CD4-positive, alpha-beta T cell treated with Interleukin-6 for 4 hours (primary cell): Measurements from ENCODE around the gene ACP2.

ENCODE experiments used
- DNase-seq: peaks from one replicate; pipeline ENCODE4 v3.0.0-alpha.2; 2020; ENCODE audit warnings: mixed read lengths

Gene ACP2, protein sequence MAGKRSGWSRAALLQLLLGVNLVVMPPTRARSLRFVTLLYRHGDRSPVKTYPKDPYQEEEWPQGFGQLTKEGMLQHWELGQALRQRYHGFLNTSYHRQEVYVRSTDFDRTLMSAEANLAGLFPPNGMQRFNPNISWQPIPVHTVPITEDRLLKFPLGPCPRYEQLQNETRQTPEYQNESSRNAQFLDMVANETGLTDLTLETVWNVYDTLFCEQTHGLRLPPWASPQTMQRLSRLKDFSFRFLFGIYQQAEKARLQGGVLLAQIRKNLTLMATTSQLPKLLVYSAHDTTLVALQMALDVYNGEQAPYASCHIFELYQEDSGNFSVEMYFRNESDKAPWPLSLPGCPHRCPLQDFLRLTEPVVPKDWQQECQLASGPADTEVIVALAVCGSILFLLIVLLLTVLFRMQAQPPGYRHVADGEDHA

DNA sequence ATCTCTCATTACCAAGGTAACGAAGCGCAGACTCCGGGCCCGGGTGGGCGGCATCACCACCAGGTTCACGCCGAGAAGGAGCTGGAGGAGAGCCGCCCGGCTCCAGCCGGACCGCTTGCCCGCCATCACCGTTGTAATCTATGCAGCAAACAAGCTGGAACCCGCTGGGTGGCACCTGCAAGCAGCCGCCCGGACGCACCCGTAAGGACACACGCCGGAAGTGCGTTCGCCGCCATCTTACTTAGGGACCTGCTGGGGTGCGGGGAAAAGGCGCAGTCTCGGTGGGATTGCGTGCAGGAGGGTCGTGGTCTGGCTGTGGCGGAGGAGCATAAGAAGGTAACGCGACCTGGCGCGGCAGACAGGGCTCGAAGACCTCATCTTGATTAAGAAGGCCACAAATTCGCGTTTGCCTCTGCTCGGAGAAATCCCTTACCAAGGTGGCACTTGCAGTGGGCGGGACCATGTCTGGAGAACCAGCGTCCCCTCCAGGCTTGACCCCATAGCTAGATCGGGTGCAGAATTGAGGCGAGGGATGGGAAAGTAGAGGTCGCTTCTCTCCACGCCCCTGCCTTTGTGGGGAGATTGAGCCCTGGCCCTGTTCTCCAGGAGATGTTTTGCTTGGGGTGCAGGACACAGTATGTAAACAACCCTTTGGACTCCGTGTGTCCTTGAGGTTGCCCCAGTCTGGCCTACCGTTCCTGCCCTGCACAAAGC, at the start of gene ACP2:
ACP2 (minus strand) TSS at position 151 of the 714 bp plus-strand sequence; CDS start at position 126, 25 bp downstream.
- peak; percentile 89 for DNase-seq

DNA sequence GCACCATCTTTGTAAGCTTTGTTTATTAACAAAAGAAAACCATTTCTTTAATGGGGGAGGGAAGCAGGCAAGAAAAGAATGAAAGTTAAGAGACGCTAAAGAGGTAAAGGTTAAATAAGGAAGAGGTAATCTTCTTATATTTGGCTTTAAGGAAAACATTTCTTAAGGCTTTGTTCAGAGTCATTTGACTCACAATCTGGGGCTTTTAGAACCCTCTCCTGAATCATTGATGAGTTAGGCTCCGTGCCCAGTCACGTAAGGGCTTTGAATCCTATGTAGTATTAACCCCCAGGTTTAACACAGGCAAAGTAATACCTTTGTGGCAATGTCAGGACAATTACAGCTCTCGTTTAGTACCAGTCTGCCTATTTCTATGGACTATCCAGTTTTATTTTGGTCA, 47.4 kb upstream of the ACP2 start:
- no peak for DNase-seq

DNA sequence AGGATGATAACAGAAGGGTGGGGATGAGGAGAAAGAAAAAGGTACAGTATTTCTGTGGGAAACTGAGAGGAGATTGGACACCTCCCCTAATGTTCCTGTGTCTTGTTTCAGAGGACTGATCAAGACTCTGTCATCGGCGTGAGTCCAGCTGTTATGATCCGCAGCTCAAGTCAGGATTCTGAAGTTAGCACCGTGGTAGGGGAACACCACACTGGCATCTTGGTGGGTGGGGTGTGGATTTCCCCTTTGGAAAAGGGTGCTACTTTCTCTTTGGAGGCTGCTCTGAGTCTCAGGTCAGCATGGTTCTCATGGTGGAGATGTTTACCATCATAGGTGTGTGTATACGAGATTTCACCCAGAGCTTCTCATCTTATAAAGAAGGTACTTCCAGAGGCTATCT, 46.8 kb upstream of the ACP2 start:
- no peak for DNase-seq

DNA sequence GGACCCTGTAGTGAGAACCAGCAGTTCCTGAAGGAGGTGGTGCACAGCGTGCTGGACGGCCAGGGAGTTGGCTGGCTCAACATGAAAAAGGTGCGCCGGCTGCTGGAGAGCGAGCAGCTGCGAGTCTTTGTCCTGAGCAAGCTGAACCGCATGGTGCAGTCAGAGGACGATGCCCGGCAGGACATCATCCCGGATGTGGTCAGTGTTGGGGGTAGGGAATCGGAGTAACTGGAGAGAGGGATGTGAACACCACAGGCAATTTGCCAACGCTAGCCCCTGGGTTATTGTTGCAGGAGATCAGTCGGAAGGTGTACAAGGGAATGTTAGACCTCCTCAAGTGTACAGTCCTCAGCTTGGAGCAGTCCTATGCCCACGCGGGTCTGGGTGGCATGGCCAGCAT, 41.2 kb upstream of the ACP2 start:
- DNase-seq = no peak

DNA sequence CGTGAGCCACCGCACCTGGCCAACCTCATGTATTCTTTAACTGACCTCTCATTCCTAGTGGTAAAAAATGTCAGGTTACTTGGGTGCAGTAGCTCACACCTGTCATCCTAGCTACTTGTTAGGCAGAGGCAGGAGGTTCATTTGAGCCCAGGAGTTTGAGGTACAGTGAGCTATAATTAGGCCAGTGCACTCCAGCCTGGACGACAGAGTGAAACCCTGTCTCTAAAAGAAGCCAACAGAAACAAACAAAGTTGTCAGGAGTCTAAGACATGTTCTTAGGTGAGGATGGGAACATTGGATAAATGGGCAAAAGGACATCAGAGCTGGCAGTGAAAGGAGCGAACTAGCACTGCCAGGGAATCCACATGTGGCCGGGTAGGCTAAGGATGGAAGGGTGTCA, 39.5 kb upstream of the ACP2 start:
- no peak for DNase-seq

DNA sequence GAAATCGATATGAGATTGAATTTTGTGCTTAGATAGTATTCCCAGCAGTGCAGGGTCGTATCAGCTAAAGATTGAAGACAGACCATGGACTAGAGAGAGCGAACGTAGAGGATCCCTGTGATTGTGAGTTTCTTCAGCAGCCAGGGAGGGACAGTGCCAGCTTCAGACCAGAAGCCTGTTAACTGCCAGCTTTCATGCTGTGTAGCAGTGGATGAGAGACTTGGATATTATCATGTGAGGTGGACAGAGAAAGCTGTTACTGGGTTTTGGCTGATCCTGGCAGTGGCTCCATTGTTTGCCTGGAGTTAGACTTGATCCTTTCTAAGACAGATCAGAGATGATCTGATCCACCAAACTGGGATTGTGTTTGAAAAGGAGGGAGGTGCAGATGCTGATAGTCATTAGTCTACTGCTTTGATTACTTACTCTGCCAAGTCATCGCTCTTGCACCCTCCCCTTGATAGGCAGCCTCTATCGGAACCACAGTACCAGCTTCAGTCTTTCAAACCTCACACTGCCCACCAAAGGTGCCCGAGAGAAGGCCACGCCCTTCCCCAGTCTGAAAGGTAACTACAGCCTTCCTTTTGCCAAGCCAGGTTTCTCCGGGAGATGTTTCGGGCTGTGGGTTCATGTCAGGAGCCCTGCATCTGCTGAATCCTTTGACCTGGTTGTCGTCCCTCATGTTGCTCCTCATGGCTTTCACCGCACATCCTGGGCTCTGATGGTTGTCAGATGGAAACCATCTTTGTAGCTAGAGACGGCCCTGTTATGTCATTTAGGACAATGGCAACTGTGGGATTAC, 37.6 kb upstream of the ACP2 start:
- DNase-seq = no peak

DNA sequence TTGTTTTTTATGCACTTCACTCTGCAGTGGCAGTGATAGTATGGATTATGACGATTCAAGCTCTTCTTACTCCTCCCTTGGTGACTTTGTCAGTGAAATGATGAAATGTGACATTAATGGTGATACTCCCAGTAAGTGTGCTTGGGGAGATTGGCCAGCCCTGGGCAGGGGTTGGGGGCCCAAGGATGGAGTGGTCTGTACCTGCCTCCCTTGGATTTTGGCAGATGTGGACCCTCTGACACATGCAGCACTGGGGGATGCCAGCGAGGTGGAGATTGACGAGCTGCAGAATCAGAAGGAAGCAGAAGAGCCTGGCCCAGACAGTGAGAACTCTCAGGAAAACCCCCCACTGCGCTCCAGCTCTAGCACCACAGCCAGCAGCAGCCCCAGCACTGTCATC, 35.5 kb upstream of the ACP2 start:
- DNase-seq = no peak

DNA sequence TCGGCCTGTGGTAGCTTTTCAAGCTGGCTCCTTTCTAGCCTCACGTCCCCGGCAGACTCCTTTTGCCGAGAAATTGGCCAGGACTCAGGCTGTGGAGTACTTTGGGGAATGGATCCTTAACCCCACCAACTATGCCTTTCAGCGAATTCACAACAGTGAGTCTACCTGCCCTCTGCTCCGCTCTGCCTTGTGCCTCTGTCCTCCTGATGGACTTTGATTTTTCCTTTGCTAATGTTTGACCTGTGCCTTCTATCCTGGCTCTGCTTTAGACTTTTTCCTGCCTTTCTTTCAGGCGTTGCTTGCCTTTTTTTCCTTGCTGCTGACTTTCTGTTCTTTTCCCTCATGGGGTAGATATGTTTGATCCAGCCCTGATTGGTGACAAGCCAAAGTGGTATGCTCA, 33.8 kb upstream of the ACP2 start:
- no peak for DNase-seq

DNA sequence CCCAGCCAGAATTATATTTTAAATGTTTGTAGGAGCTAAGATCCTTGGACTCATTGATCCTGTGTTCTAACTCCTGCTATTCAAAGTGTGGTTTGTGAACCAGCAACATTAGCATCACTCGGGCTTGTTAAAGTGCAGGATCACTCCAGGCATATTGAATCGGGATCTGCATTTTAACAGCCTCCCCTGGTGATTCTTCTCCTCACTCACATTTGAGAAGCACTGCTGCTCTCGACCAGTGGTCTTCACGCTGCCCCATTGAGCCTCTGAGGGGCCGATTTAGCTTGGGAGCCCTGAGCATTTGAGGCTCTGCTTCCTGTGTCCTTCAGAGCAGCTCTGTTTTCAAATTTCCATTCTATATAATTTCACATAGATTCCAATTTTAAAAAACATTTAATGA, 32.2 kb upstream of the ACP2 start:
- no peak for DNase-seq

DNA sequence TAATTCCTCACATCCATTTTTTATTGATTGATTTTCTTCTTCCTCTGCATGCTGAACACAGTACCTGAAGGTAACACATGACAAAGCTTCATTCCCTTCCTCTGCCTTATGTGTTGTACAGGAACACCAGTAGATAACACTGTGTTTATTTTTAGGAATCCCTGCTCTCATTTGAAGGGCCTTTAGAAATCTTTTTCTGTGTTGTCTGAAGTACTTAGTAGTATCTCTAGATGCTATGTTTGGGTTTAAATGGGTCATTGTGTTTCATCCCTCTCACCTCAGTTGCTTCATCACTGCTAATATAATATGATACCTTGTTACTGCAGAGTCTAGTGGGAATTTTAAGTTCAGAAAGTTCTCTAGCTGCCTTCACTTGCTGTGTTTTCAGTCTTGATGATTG, 31.5 kb upstream of the ACP2 start:
- DNase-seq = no peak

DNA sequence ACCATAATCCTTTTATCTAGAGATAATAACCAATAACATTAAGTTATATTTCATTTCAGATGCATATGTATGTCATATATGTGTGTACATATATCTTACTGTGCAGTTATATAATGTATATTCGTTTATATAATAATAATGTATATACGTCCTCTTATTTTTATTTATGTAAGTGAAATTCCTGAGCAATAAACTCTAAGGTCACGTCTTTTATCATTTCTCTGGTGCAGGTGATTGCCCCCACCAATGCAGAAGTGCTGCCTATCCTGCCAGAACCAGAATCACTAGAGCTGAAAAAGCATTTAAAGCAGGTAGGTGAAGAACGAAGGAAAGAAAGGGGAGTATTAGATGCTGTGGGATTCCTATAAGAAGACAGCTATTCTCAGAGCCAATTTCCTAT, 30.2 kb upstream of the ACP2 start:
- no peak for DNase-seq

DNA sequence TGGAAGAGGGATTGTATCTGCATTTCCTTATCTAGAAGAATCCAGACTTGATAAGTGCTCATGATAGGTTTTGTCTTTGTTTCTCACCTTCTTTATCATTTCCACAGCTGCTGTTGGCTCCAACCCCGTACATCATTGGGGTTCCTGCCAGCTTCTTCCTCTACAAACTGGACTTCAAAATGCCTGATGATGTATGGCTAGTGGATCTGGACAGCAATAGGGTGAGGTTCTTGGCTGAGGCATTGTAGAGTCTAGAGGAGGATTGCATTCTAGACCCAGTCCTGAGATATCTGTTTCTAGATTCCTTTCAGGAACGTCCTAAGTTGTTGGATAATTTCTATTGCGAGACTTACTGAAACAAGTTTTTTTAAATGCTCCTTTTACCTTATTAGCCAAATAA, 29.4 kb upstream of the ACP2 start:
- DNase-seq = no peak

DNA sequence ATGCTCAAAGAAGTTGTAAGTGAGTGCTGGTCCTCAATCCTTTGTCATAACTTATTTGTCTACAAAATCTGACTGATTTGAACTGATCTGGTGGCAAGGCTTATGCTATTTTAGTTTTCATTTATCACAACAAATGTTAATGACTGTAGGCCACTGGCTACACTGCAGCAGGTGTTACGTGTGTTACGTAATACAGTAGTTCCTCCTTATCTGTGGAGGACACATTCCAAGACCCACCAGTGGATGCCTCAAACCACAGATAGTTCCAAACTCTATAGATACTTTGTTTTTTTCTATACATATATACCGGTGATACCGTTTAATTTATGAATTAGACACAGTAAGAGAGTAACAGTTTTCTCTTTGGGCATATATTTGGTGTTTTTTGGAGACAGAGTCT, 28.3 kb upstream of the ACP2 start:
- DNase-seq = no peak

DNA sequence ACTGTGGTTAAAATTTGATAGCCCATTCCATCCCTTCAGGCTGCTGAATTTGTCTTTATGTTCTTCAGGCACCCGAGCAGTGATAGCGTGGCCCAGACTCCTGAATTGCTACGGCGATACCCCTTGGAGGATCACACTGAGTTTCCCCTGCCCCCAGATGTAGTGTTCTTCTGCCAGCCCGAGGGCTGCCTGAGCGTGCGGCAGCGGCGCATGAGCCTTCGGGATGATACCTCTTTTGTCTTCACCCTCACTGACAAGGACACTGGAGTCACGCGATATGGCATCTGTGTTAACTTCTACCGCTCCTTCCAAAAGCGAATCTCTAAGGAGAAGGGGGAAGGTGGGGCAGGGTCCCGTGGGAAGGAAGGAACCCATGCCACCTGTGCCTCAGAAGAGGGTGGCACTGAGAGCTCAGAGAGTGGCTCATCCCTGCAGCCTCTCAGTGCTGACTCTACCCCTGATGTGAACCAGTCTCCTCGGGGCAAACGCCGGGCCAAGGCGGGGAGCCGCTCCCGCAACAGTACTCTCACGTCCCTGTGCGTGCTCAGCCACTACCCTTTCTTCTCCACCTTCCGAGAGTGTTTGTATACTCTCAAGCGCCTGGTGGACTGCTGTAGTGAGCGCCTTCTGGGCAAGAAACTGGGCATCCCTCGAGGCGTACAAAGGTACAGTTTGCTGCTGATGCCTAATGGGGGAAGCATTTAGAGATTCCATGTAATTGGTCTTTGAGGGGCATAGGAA, 26.1 kb upstream of the ACP2 start:
- no peak for DNase-seq

DNA sequence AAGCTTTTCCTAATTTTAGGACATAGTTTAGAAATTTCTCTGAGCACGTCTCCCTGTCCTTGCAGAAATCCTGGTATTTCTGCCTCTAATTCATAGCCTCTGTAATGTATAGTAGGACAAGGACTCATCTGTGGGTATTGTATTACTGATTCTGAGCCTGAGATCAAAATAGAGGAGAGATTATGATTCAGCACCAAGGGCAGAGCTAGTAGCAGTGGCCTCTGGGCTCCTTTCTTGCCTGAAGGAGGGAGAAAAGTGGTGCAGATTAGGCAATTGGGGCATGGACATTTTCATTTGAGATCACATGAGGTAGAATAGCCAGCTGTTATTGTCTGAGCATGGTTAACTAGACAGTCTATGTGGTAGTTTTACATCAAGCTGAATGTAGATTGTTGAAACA, 24.1 kb upstream of the ACP2 start:
- DNase-seq = no peak

DNA sequence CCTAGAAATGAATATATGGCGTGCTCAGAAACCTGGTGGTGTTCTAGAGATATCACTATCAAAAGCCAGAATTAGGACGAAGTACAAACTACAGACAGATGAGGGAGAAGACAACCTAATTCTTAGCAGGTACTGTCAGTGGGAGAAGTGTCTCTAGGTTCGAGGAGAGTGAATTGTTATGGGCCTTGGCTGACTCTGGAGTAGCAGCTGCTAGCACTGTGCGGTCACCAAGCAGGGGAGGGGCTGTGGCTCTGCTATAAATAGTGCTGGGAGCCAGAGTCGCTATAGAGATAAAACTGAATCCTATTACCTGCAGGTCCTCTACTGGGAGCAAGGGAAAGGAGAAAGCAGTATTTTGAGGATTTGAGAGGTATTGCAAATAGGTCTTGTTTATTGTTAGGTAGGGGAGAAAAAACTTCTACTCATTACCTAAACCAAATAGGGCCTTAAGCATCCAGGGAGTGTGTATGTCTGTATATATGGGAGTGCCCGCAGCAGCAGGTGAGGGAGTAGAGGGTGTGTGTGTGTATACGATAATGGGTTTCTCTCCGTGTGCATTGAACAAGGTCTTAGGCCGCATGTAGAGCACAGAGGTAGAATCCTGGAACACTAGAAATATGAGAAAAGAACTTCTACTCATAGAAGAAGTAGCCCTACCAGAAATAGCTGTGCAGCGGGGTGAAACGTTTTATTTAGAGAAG, 23.5 kb upstream of the ACP2 start:
- no peak for DNase-seq

DNA sequence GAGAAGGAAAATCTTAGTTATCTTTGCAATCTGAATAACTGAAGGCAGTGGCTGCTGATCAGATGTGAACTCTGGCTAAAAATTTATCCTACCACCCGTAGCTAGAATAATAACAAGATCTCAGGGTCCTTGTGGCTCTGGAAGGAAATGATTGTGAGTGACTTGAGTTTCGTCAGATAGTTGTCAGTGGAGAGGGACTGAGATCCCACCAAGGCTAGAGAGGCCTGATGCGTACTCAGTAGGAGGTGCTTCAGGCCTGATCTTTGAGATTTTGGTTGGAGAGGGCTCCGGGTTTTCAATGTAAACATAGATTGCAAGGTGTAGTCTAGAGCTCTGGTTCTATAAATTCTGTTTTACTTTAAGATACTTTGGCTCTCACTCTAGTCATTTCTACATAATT, 22.7 kb upstream of the ACP2 start:
- DNase-seq = no peak

DNA sequence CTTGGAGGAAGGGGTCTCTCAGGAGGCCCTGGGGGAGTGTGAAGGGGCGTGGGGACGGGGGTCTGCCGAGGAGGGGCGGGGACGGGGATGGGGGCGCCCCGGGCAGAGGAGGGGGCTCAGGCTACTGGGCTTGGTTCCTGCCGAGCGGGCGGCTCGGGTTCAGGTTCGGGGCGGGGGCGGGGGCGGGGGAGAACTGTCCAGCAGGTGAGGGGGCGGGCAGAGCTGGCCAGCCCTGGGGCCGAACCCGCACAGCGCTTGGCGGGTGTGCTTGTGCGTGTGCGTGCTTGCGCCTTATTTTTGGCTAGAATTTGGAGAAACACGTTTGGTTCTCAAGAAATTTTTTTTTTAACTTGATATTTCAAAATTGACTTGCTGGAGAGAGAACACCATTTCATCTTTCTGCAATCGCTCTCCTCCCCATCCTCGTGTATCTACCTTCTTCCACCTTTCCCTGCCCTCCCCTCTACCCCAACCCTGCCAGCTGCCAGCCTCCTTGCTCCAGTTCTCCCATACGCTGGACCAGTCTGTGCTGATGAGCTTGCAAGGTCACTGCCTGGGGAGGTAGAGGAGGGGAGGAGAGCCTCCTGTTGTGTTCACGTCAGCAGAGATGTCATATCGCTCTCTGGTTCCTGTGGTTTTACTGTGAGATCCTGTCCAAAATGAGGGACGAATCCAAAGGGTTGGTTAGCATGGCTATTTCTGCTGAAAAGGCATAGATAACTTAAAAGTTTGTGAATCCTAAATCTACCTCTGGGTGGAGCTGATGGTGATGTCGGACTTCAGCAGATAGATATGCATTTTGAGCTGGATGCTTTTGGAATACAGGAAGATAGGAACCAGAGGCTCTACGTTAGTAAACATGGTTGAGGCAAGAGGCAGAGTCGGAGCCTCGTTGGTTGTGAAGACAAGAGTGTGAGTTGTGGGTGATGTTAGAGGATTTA, 22.0 kb upstream of the ACP2 start:
- peak; percentile 26 for DNase-seq

DNA sequence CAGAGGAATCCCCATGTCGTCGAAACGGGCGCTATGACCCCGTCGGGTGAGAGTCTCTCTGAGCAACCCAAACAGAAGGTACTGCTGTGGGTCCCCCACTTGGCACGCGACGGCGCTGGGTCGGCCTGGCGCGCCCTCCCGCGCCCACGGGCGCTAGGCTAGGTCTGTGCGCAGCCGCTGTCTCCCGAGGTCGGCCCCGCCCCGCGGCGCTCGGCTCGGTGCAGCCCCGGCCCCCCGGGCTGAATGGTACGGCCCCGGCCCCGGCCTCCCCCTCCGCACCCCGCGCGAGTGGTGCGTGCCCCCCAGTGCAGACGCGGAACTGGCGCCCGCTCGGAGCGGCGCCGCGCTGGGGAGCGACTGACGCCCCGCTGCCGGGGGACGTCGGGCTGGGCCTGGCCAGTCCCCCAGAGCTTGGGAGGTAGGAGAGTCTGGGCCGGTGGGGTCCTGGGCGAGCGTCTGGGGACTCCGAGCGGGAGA, 21.3 kb upstream of the ACP2 start, which contains the start of gene MADD:
MADD (plus strand) TSS at position 305 of the 477 bp plus-strand sequence.
- peak; percentile 94 for DNase-seq

DNA sequence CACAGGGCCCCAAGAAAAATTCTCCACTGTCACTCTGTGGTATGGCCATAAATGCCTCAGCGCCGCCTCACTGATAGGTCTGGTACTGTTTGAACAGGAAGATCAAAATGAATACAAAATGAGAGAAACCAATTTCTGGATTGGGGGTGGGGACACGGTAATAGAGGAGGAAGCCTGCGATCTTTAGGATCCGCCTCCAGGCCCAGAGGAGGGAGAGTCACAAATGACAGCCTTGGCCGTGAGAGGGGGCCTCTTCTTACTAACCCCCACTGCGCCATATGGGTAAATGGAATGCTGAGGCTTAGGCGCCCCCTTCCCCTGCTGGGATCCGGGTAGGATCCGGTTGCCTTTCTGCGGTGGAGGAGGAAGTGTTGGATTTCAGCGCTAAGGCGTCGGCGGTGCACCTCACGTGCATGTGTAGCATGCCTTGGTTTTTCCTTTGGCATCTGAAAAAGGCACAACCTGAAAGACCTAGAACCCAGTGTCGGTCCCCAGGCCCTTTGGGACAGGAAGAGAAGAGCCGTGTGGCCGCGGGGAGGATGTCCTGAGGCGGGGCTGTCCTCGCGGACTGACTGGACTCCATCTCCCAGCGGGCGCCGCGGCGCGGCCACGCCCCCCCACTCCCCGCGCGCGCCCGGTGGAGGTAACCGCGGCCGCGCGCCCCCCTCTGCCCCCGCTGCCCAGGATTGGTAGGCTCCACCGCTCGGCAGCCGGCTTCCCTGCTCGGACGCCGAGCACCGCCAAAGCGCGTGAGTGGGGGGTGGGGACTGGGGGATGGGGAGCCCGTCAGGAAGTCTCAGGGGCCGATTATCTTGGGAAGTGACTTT, 20.6 kb upstream of the ACP2 start:
- peak; percentile 90 for DNase-seq
